IMR-90 (cell line): ENCODE data around the gene SLC4A2. TPM values are rescaled to one million over a fixed set of nuclear protein-coding genes. Genes with fewer than 3 reads are reported as not detected.

Source experiments
- ATAC-seq: fragments of 200-7000 bp; cut with Tn5 transposase; 2 replicates; pipeline ENCODE4 v1.9.1; 2020; ENCODE audit warnings: low read depth, mild to moderate bottlenecking, moderate library complexity
- BruUV-seq: library from RNA; stranded (reverse); fragments of 400-500 nt; replicated peaks from 2 replicates; lab custom pipeline; 2021; lab: Mats Ljungman, UMichigan
- CTCF ChIA-PET: fragments of 300-600 bp; formaldehyde crosslinking; extraction: SDS; loops from one replicate; lab custom pipeline; 2021; ENCODE audit warnings: antibody characterized with exemption; lab: Yijun Ruan, JAX
- POLR2A ChIA-PET: fragments of 300-600 bp; sonication (Branson Sonifier 250); formaldehyde crosslinking; loops from one replicate; lab custom pipeline; 2022; ENCODE audit warnings: antibody characterized with exemption; ENCODE audit not compliant: unreplicated experiment; lab: Charles Lee
- DNase-seq: peaks from one replicate; pipeline ENCODE4 v3.0.0; 2013
- H2AFZ ChIP-seq: replicated peaks from 2 replicates; pipeline ENCODE3; 2013; ENCODE audit warnings: low read length, mild to moderate bottlenecking; ENCODE audit not compliant: poor library complexity
- H2AK5ac ChIP-seq: 2 replicates; pipeline ENCODE4 v1.6.1; 2013; ENCODE audit warnings: low read depth, low read length, inconsistent platforms
- H2AK9ac ChIP-seq: replicated peaks from 2 replicates; pipeline ENCODE3; 2013; ENCODE audit warnings: mild to moderate bottlenecking, low read depth, low read length, moderate library complexity; ENCODE audit not compliant: poor library complexity
- H2BK120ac ChIP-seq: 2 replicates; pipeline ENCODE4 v1.6.1; 2013; ENCODE audit warnings: low read depth, low read length, inconsistent platforms
- H2BK15ac ChIP-seq: 3 replicates; pipeline ENCODE4 v1.6.1; 2013; ENCODE audit warnings: low read depth, low read length, inconsistent platforms
- H2BK20ac ChIP-seq: 2 replicates; pipeline ENCODE4 v1.6.1; 2013; ENCODE audit warnings: low read depth, mild to moderate bottlenecking, inconsistent platforms, low read length, moderate library complexity
- H2BK5ac ChIP-seq: 2 replicates; pipeline ENCODE4 v1.6.1; 2013; ENCODE audit warnings: mild to moderate bottlenecking, low read depth, low read length, inconsistent platforms; ENCODE audit not compliant: poor library complexity, severe bottlenecking
- H3K14ac ChIP-seq: replicated peaks from 2 replicates; pipeline ENCODE4 v1.6.1; 2013; ENCODE audit warnings: low read depth, low read length, inconsistent platforms
- H3K18ac ChIP-seq: 2 replicates; pipeline ENCODE4 v1.6.1; 2013; ENCODE audit warnings: low read depth, low read length, control low read depth
- H3K23ac ChIP-seq: 2 replicates; pipeline ENCODE4 v1.6.1; 2013; ENCODE audit warnings: low read depth, low read length, inconsistent platforms
- H3K27ac ChIP-seq: 2 replicates; pipeline ENCODE4 v1.5.1; 2013; ENCODE audit warnings: mild to moderate bottlenecking, control low read depth, low read length; ENCODE audit not compliant: insufficient read depth
- H3K27me3 ChIP-seq: 2 replicates; pipeline ENCODE4 v1.6.1; 2013; ENCODE audit warnings: low read length; ENCODE audit not compliant: control insufficient read depth, insufficient read depth
- H3K36me3 ChIP-seq: 2 replicates; pipeline ENCODE4 v1.6.1; 2013; ENCODE audit warnings: low read length, mixed read lengths; ENCODE audit not compliant: control insufficient read depth, insufficient read depth
- H3K4ac ChIP-seq: 2 replicates; pipeline ENCODE4 v1.6.1; 2013; ENCODE audit warnings: low read depth, low read length, inconsistent platforms
- H3K4me1 ChIP-seq: 2 replicates; pipeline ENCODE4 v1.6.1; 2013; ENCODE audit warnings: low read length, mixed read lengths; ENCODE audit not compliant: control insufficient read depth, insufficient read depth
- H3K4me2 ChIP-seq: 2 replicates; pipeline ENCODE4 v1.6.1; 2013; ENCODE audit warnings: low read depth, mild to moderate bottlenecking, control low read depth, low read length, moderate library complexity
- H3K4me3 ChIP-seq: 2 replicates; pipeline ENCODE4 v1.5.1; 2013; ENCODE audit warnings: low read depth, mild to moderate bottlenecking, control low read depth, low read length, moderate library complexity; ENCODE audit not compliant: insufficient read depth
- H3K56ac ChIP-seq: 2 replicates; pipeline ENCODE4 v1.6.1; 2013; ENCODE audit warnings: low read length, inconsistent platforms; ENCODE audit not compliant: insufficient read depth; ENCODE audit errors: extremely low read depth
- H3K79me1 ChIP-seq, 2 experiments: 2 replicates each; pipeline ENCODE4 v1.6.1; 2013; ENCODE audit warnings: low read length in 2 of 2, inconsistent platforms in 1 of 2, low read depth in 1 of 2
- H3K9ac ChIP-seq: 2 replicates; pipeline ENCODE4 v1.6.1; 2013; ENCODE audit warnings: low read depth, low read length, control low read depth
- H3K9me1 ChIP-seq: 2 replicates; pipeline ENCODE4 v1.6.1; 2013; ENCODE audit warnings: low read length, inconsistent platforms; ENCODE audit not compliant: insufficient read depth
- H3K9me3 ChIP-seq: 2 replicates; pipeline ENCODE4 v1.6.1; 2013; ENCODE audit warnings: low read length; ENCODE audit not compliant: control insufficient read depth, insufficient read depth
- H4K20me1 ChIP-seq: 2 replicates; pipeline ENCODE4 v1.6.1; 2013; ENCODE audit warnings: low read length, inconsistent platforms; ENCODE audit not compliant: insufficient read depth
- H4K5ac ChIP-seq: 2 replicates; pipeline ENCODE4 v1.6.1; 2013; ENCODE audit warnings: mild to moderate bottlenecking, low read depth, low read length, control low read depth
- H4K8ac ChIP-seq, 2 experiments: 2 replicates each; pipeline ENCODE4 v1.6.1; 2013; ENCODE audit warnings: low read depth in 2 of 2, low read length in 2 of 2, control low read depth in 1 of 2, inconsistent platforms in 1 of 2
- H4K91ac ChIP-seq: 2 replicates; pipeline ENCODE4 v1.6.1; 2013; ENCODE audit warnings: low read depth, low read length, inconsistent platforms; ENCODE audit not compliant: insufficient read depth
- MAFK ChIP-seq: IDR thresholded peaks from 2 replicates; pipeline ENCODE4 v1.6.1; 2012; ENCODE audit warnings: low read depth, low read length, improper control_type of control experiment
- RAD21 ChIP-seq: IDR thresholded peaks from 2 replicates; pipeline ENCODE4 v1.6.1; 2012; ENCODE audit warnings: low read length, improper control_type of control experiment
- SMC3 ChIP-seq: fragments of 150-350 bp; IDR thresholded peaks from 2 replicates; pipeline ENCODE4 v1.6.1; 2016; ENCODE audit warnings: low read depth, mild to moderate bottlenecking, antibody characterized with exemption, low read length, moderate library complexity
- WGBS, 2 experiments: methylation state at CpG; one replicate each; pipeline versions ENCODE4 v1.1.5 to v1.1.7; 2013; ENCODE audit warnings: missing lambda C conversion rate in 2 of 2; ENCODE audit not compliant: insufficient read length in 1 of 2; ENCODE audit errors: extremely low coverage in 2 of 2; 5-methylcytosine and 5-hydroxymethylcytosine counted together
- dilution Hi-C: fragments of 300-500 bp; cut with HindIII; formaldehyde crosslinking; loops from one replicate; pipeline ENCODE4 v1.14.3; 2018; ENCODE audit warnings: low sequenced_read_pairs; ENCODE audit not compliant: unreplicated experiment
- in situ Hi-C: fragments of 300-500 bp; cut with MboI; formaldehyde crosslinking; loops from 3 replicates; pipeline ENCODE4 v1.14.3; 2019; ENCODE audit warnings: low sequenced_read_pairs, inconsistent platforms, mixed read lengths
- intact Hi-C: fragments of 100-400 bp; cut with micrococcal nuclease; formaldehyde crosslinking; loops from 2 replicates; pipeline ENCODE4 v1.10.0; 2022
- polyA plus RNA-seq, 3 experiments: library from polyadenylated mRNA; depleted of rRNA; stranded (reverse); fragments of >200 nt; gene quantifications; 2 replicates each; pipeline ENCODE4 v1.2.3, GENCODE V29; 2012; ENCODE audit warnings: low replicate concordance in 1 of 3
- total RNA-seq: library from RNA; depleted of rRNA; stranded (reverse); fragments of >200 nt; gene quantifications from 2 replicates; pipeline ENCODE4 v1.2.3, GENCODE V29; 2012
- TF ChIP-seq, protein P1 (sequence below): conservative IDR thresholded peaks from 2 replicates; pipeline ENCODE4 v1.5.1; 2012; ENCODE audit warnings: mild to moderate bottlenecking, low read depth, low read length, improper control_type of control experiment

The SLC4A2 gene
- total and polyA plus RNA-seq, 2 of the 4 experiments (the other 2 are of a cell fraction): 29.6 to 91.0 TPM

DNA sequence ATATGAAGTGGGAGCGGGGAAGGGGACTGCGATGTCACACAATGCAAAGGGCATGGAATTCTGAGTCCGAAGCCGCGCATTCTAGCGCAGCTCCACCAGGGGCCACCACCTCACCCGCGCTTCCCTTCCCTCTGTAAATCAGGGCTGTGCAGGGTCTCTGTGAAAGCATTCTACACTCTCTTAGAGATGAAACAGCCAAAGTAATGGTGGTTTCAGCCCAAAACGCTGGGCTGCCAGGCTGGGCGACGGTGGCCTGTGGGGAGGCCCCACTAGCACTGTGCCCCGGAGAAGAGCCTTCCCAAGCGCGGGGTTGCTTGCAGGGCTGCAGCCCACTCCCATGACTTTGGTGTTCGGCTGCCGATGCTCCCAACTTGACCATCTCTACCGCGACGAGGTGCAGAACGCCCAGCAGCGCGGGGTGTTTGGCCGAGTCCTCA, 46.5 kb upstream of the SLC4A2 start:
- Histone ChIP-seq H3K36me3 (no peaks in the 10 kb centered on the region), H4K91ac (no peak overlapping the region), H3K18ac (no peak overlapping the region), H3K4me2 (no peak overlapping the region; the same call in 1 of the 2 replicates), H3K27me3 (peaks cover 23% of the 10 kb centered on the region; the same call in 1 of the 2 replicates), H2AK9ac (no peak overlapping the region), H3K9me3 (no peaks in the 10 kb centered on the region), H3K4me1 (peaks cover 9% of the 10 kb centered on the region; the same call in 1 of the 2 replicates), H3K79me1 (no peaks in the 10 kb centered on the region), H2BK15ac (no peak overlapping the region), H3K23ac (no peak overlapping the region), H4K8ac (no peak overlapping the region), H3K4ac (no peak overlapping the region), H2BK20ac (no peak overlapping the region), H2BK120ac (no peak overlapping the region), H2AK5ac (no peak overlapping the region), H3K4me3 (no peak overlapping the region), H3K9ac (no peak overlapping the region), H3K27ac (no peak overlapping the region), H2AFZ (peak overlapping the region; percentile 77), H3K56ac (no peak overlapping the region), H4K5ac (no peak overlapping the region), H3K9me1 (no peaks in the 10 kb centered on the region), H3K14ac (no peak overlapping the region), H4K20me1 (no peaks in the 10 kb centered on the region), H2BK5ac (no peak overlapping the region)
- 73% methylated on average over 3 of the region's 23 CpGs; no CpG with 5 or more reads in 1 of the 2 experiments for WGBS, 2 experiments
- DNase-seq (no peak), ATAC-seq (peak; percentile 46; the same call in 1 of the 2 replicates)
- dilution Hi-C loops: no loop called here
- BruUV-seq: no TSS peak
- intact Hi-C loops: loop anchor here (5.0 kb wide), 1 partner anchor 99 kb away; no protein-coding TSS in a partner anchor
- ChIA-PET POLR2A (no interaction called here), CTCF (interaction anchor here (1.4 kb wide), 1 partner anchor 15 kb away, joined by 5 read pairs; the partner anchor contains the start of gene ABCB8)
- in situ Hi-C loops: no loop called here
- peak; percentile 59 for TF ChIP-seq RAD21
- TF ChIP-seq, protein P1, sequence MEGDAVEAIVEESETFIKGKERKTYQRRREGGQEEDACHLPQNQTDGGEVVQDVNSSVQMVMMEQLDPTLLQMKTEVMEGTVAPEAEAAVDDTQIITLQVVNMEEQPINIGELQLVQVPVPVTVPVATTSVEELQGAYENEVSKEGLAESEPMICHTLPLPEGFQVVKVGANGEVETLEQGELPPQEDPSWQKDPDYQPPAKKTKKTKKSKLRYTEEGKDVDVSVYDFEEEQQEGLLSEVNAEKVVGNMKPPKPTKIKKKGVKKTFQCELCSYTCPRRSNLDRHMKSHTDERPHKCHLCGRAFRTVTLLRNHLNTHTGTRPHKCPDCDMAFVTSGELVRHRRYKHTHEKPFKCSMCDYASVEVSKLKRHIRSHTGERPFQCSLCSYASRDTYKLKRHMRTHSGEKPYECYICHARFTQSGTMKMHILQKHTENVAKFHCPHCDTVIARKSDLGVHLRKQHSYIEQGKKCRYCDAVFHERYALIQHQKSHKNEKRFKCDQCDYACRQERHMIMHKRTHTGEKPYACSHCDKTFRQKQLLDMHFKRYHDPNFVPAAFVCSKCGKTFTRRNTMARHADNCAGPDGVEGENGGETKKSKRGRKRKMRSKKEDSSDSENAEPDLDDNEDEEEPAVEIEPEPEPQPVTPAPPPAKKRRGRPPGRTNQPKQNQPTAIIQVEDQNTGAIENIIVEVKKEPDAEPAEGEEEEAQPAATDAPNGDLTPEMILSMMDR: peak; percentile 54
- no peak for TF ChIP-seq MAFK
- TF ChIP-seq SMC3: peak; percentile 36
